ENCODE measurements around the gene CPA1. TPM values are rescaled to one million over a fixed set of nuclear protein-coding genes. Genes with fewer than 3 reads are reported as not detected.

The CPA1 gene
- total and polyA plus RNA-seq, 2 of the 13 experiments (the other 11 are each of a cell fraction or from before 2014, with no cell fraction given): 0.20 to 0.58 TPM

DNA sequence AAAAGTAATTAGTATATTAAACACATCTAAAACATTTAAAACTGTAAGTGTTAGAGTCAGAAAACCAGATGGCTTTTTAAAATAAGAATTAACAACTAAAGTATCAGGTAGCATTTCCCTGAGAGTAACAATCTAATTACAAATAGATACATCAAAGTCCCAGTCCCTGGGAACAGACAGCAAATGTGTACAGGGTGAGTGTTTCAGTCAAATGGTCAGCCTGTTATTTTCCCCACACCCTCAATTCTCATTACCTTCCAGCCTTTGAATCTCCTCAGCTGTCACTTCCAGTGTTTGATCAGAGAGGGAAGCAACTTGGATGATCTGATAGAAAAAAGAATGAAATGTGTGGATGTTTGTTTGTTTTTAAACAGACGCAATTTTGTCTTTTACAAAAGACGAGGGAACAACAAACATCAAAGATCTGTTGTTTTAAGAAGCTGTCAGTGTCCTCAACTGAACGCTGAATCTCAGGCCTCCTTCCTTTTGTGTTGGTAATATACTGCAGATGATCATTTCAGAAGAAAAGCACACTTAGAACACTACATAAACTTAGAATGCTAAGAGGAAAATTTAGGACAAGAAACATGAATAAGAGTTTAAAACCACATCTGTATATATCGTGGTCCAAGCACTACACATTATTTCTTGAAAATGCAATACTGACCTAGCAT lies 30.7 kb downstream of the CPA1 start (continued):
- no peak for TF ChIP-seq ZNF235 (CRISPR knock-in tag; IDR thresholded peaks at IDR 0.05; ENCODE audit: borderline replicate concordance)
- TF ChIP-seq LCORL (IDR thresholded peaks at IDR 0.05): no peak
- no peak for TF ChIP-seq LCORL (CRISPR knock-in tag; IDR thresholded peaks at IDR 0.05)
- no peak for TF ChIP-seq SIX4 (CRISPR knock-in tag; IDR thresholded peaks at IDR 0.05)
- TF ChIP-seq PAF1 (CRISPR knock-in tag; IDR thresholded peaks at IDR 0.05): no peak
- no peak for TF ChIP-seq IKZF1 (IDR thresholded peaks at IDR 0.05)
- TF ChIP-seq, protein P1, sequence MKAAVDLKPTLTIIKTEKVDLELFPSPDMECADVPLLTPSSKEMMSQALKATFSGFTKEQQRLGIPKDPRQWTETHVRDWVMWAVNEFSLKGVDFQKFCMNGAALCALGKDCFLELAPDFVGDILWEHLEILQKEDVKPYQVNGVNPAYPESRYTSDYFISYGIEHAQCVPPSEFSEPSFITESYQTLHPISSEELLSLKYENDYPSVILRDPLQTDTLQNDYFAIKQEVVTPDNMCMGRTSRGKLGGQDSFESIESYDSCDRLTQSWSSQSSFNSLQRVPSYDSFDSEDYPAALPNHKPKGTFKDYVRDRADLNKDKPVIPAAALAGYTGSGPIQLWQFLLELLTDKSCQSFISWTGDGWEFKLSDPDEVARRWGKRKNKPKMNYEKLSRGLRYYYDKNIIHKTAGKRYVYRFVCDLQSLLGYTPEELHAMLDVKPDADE (CRISPR knock-in tag; IDR thresholded peaks at IDR 0.05): no peak
- TF ChIP-seq ZNF547 (CRISPR knock-in tag; IDR thresholded peaks at IDR 0.05): no peak
- no peak for TF ChIP-seq ZNF841 (CRISPR knock-in tag; IDR thresholded peaks at IDR 0.05; ENCODE audit: borderline replicate concordance)
- TF ChIP-seq, protein P2, sequence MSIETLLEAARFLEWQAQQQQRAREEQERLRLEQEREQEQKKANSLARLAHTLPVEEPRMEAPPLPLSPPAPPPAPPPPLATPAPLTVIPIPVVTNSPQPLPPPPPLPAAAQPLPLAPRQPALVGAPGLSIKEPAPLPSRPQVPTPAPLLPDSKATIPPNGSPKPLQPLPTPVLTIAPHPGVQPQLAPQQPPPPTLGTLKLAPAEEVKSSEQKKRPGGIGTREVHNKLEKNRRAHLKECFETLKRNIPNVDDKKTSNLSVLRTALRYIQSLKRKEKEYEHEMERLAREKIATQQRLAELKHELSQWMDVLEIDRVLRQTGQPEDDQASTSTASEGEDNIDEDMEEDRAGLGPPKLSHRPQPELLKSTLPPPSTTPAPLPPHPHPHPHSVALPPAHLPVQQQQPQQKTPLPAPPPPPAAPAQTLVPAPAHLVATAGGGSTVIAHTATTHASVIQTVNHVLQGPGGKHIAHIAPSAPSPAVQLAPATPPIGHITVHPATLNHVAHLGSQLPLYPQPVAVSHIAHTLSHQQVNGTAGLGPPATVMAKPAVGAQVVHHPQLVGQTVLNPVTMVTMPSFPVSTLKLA (IDR thresholded peaks at IDR 0.05): no peak
- TF ChIP-seq, protein P3, sequence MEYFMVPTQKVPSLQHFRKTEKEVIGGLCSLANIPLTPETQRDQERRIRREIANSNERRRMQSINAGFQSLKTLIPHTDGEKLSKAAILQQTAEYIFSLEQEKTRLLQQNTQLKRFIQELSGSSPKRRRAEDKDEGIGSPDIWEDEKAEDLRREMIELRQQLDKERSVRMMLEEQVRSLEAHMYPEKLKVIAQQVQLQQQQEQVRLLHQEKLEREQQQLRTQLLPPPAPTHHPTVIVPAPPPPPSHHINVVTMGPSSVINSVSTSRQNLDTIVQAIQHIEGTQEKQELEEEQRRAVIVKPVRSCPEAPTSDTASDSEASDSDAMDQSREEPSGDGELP (IDR thresholded peaks at IDR 0.05; ENCODE audit: borderline replicate concordance, low read depth): no peak
- TF ChIP-seq ZNF350 (CRISPR knock-in tag; IDR thresholded peaks at IDR 0.05; ENCODE audit: borderline replicate concordance, low read depth): no peak
